ENCODE data around the gene PKN1. TPM values are rescaled to one million over a fixed set of nuclear protein-coding genes. Genes with fewer than 3 reads are reported as not detected.

The PKN1 gene
- total and polyA plus RNA-seq, 4 donors: 84.3 to 197 (median 121) TPM

DNA sequence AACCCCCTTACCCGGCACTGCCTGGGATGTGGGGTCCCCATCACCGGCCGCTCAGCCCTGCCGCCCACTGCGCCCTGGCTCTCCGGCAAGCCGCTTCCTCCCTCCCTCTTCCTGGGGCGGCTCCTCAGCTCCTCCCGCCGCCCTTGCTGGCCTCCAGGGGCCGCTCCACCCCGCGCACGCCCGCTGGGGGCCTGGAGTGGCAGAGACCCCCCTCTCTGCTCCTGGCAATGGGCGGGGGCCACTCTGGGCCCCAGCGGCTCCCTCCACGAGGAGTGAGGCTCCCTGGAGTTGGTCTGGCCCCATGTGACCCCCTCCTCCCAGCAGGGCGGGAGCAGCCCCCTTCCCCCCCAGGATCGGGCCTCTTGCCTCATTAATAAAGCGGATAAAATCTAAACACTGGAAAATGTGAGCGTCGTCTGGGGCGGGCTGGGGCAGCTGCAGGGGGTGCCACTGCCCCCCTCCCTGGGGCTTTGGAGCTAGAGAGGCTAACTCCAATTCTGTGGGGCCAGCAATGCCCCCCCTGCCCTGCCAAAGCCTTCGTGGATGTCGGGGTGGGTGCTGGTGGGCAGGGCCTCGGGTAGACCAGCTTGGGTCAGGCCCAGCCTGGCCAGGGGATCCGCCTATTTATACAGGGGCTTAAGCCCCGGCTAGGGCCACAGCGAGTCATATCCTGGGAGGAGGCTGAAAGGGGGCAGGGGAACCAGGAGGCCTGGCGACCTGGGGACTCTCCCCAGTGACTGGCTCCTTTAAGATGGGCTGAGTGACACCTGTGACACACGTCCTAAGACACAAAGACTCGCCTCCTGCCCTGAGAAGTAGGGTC lies 42.4 kb downstream of the PKN1 start, which contains the start of gene PTGER1:
Gene PTGER1 (minus strand): TSS at position 104 of the 823 bp plus-strand sequence. CDS start 1,034 bp downstream, outside the sequence.
- H3K27me3 ChIP-seq (ENCODE audit: control insufficient read depth in 3 of 3, insufficient read depth in 3 of 3, low read length in 2 of 3): peaks cover 0 to 9% (median 0%) of the 10 kb centered on the region in 3 donors
- H3K36me3 ChIP-seq (ENCODE audit: control insufficient read depth in 4 of 4, insufficient read depth in 4 of 4, low read length in 4 of 4): peaks cover 3 to 34% (median 11%) of the 10 kb centered on the region in 4 donors
- WGBS, 2 donors: 8 to 11% methylated on average over 33 of the region's 33 CpGs
- H3K9ac ChIP-seq (ENCODE audit: insufficient read depth in 1 of 2, low read length in 2 of 2): no peak within 1 kb of the TSS
- TF ChIP-seq CTCF (IDR thresholded peaks at IDR 0.05; ENCODE audit: control extremely low read depth, extremely low read depth): peak; percentile 5
- H3K27ac ChIP-seq (ENCODE audit: low read depth in 1 of 2, low read length in 1 of 2): no peak within 1 kb of the TSS
- DNase-seq (peak; percentile 88 to 93 (median 90)), ATAC-seq (ENCODE audit: insufficient read depth, low FRiP score) (no peak)
- no peak within 1 kb of the TSS for H3K4me3 ChIP-seq
- H3K4me1 ChIP-seq (ENCODE audit: control insufficient read depth in 5 of 5, insufficient read depth in 5 of 5, low read length in 5 of 5): peaks cover 0 to 84% (median 22%) of the 10 kb centered on the region in 5 donors
- H3K9me3 ChIP-seq (ENCODE audit: control insufficient read depth in 4 of 4, insufficient read depth in 3 of 4, low read length in 3 of 4): peaks cover 0 to 2% (median 0%) of the 10 kb centered on the region in 4 donors

GRCh38 chr19:14476327-14476672 lies 43.2 kb downstream of the PKN1 start:
- no peak overlapping the region for H3K27ac ChIP-seq (ENCODE audit: low read depth in 1 of 2, low read length in 1 of 2)
- H3K4me1 ChIP-seq (ENCODE audit: control insufficient read depth in 5 of 5, insufficient read depth in 5 of 5, low read length in 5 of 5): peaks cover 0 to 88% (median 22%) of the 10 kb centered on the region in 5 donors
- ATAC-seq (ENCODE audit: insufficient read depth, low FRiP score) (no peak), DNase-seq (peak in 1 of 3 donors; percentile 19)
- peaks cover 0 to 2% (median 0%) of the 10 kb centered on the region in 4 donors for H3K9me3 ChIP-seq (ENCODE audit: control insufficient read depth in 4 of 4, insufficient read depth in 3 of 4, low read length in 3 of 4)
- H3K36me3 ChIP-seq (ENCODE audit: control insufficient read depth in 4 of 4, insufficient read depth in 4 of 4, low read length in 4 of 4): peaks cover 3 to 32% (median 11%) of the 10 kb centered on the region in 4 donors
- H3K9ac ChIP-seq (ENCODE audit: insufficient read depth in 1 of 2, low read length in 2 of 2): no peak overlapping the region
- no peak overlapping the region for H3K4me3 ChIP-seq
- WGBS, 2 donors: 81 to 87% methylated on average over 7 of the region's 7 CpGs
- H3K27me3 ChIP-seq (ENCODE audit: control insufficient read depth in 3 of 3, insufficient read depth in 3 of 3, low read length in 2 of 3): peaks cover 0 to 9% (median 0%) of the 10 kb centered on the region in 3 donors
- no peak for TF ChIP-seq CTCF (IDR thresholded peaks at IDR 0.05; ENCODE audit: control extremely low read depth, extremely low read depth)

DNA sequence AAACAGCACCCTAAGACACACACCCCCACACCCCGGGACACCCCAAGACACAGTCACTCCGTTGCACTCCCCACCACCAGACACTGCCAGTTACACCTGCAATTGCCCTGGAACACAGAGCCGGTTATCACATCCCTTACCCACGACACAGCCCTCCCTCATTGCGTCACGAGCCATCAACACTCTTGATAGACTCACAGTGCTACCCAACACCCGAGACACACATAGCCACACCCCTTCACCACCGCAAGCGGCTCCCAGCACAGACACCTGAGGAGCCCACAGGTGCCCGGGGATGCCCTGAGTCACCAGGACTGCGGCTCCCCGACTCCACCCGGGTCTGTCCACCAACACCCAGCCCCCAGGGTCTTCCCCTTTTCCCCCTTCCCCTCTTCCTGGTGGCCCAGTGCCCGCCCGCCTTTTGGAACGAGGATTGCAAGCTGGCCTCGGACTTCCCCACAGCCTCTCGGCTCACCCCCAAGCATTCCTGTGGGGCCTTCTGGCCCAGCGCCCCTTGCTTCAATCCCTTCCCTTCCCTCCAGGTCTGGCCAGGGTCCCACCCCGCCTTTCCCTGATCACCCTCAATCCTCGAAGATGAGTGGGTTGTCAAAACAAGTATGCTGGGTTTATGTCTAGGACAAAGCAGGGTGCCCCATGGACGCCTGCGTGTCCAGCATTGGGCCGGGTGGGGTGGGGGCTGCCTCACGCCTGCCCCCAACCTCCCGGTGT lies 43.7 kb downstream of the PKN1 start:
- Histone ChIP-seq H3K27me3 (ENCODE audit: control insufficient read depth in 3 of 3, insufficient read depth in 3 of 3, low read length in 2 of 3) (peaks cover 0 to 9% (median 0%) of the 10 kb centered on the region in 3 donors), H3K4me3 (no peak overlapping the region), H3K36me3 (ENCODE audit: control insufficient read depth in 4 of 4, insufficient read depth in 4 of 4, low read length in 4 of 4) (peaks cover 3 to 32% (median 14%) of the 10 kb centered on the region in 4 donors), H3K4me1 (ENCODE audit: control insufficient read depth in 5 of 5, insufficient read depth in 5 of 5, low read length in 5 of 5) (peaks cover 0 to 88% (median 22%) of the 10 kb centered on the region in 5 donors), H3K27ac (ENCODE audit: low read depth in 1 of 2, low read length in 1 of 2) (peak overlapping the region in 1 of 2 donors; percentile 26), H3K9ac (ENCODE audit: insufficient read depth in 1 of 2, low read length in 2 of 2) (peak overlapping the region in 1 of 2 donors; percentile 13), H3K9me3 (ENCODE audit: control insufficient read depth in 4 of 4, insufficient read depth in 3 of 4, low read length in 3 of 4) (peaks cover 0 to 2% (median 0%) of the 10 kb centered on the region in 4 donors)
- WGBS, 2 donors: 47 to 49% methylated on average over 26 of the region's 26 CpGs
- DNase-seq (peak; percentile 92 to 95 (median 95)), ATAC-seq (ENCODE audit: insufficient read depth, low FRiP score) (no peak)
- no peak for TF ChIP-seq CTCF (IDR thresholded peaks at IDR 0.05; ENCODE audit: control extremely low read depth, extremely low read depth)

Measured in lung (tissue), 12 donors.